GM12892 (cell line): ENCODE data around the gene OSBPL6.
"Not testable (repeated sequence)": the region's sequence is repeated elsewhere in the genome, so short reads cannot be mapped to it uniquely, and the experiment has no call there.

Experiments used
- DNase-seq: peaks from one replicate; pipeline ENCODE4 v3.0.0; 2011; ENCODE audit not compliant: insufficient read length
- FAIRE-seq: peaks from 2 replicates; lab custom pipeline; 2011; peaks lifted over from hg19 to GRCh38; lab: Jason Lieb, UNC
- POLR2A ChIP-seq: IDR thresholded peaks from 2 replicates; pipeline ENCODE4 v1.6.1; 2011; ENCODE audit warnings: low read depth, low read length, control low read depth
- POLR2AphosphoS5 ChIP-seq: IDR thresholded peaks from 2 replicates; pipeline ENCODE4 v1.6.1; 2011; ENCODE audit warnings: low read depth, low read length, control low read depth
- TAF1 ChIP-seq: IDR thresholded peaks from 2 replicates; pipeline ENCODE4 v1.6.1; 2011; ENCODE audit warnings: low read depth, mild to moderate bottlenecking, control low read depth, low read length, borderline replicate concordance

OSBPL6 gene

GRCh38 chr2:178327516-178327915 lies 133.2 kb downstream of the OSBPL6 start:
- DNase-seq (no peak), FAIRE-seq (no peak)
- TF ChIP-seq POLR2A (no peak), POLR2AphosphoS5 (no peak), TAF1 (no peak)

- DNase-seq (no peak), FAIRE-seq (no peak)
- TF ChIP-seq POLR2AphosphoS5 (no peak), POLR2A (no peak), TAF1 (no peak)
Observed at GRCh38 chr2:178328037-178328436, 133.7 kb downstream of the OSBPL6 start.

- DNase-seq: no peak
- TF ChIP-seq POLR2AphosphoS5 (no peak), POLR2A (no peak), TAF1 (no peak)
- no peak for FAIRE-seq
Observed at GRCh38 chr2:178330175-178331017, 136.1 kb downstream of the OSBPL6 start.

- no peak for FAIRE-seq
- TF ChIP-seq POLR2A: no peak
- TF ChIP-seq POLR2AphosphoS5: no peak
- TF ChIP-seq TAF1: no peak
- DNase-seq: no peak
Observed at GRCh38 chr2:178331474-178332432, 137.4 kb downstream of the OSBPL6 start.

GRCh38 chr2:178333851-178334250 lies 139.5 kb downstream of the OSBPL6 start:
- FAIRE-seq: no peak
- no peak for DNase-seq
- TF ChIP-seq POLR2A (no peak), POLR2AphosphoS5 (no peak), TAF1 (no peak)

GRCh38 chr2:178335230-178335629 lies 140.9 kb downstream of the OSBPL6 start:
- FAIRE-seq (no peak), DNase-seq (no peak)
- TF ChIP-seq TAF1: no peak
- TF ChIP-seq POLR2AphosphoS5: no peak
- no peak for TF ChIP-seq POLR2A

- no peak for DNase-seq
Observed at GRCh38 chr2:178344121-178344520, 149.8 kb downstream of the OSBPL6 start.

GRCh38 chr2:178345951-178346350 lies 151.6 kb downstream of the OSBPL6 start:
- TF ChIP-seq TAF1: no peak
- no peak for TF ChIP-seq POLR2A
- TF ChIP-seq POLR2AphosphoS5: no peak
- FAIRE-seq: no peak
- DNase-seq: no peak

More at GRCh38 chr2:178344121-178344520, 149.8 kb downstream of the OSBPL6 start:
- no peak for FAIRE-seq
- TF ChIP-seq TAF1 (no peak), POLR2AphosphoS5 (no peak), POLR2A (no peak)

- FAIRE-seq: no peak
- DNase-seq: no peak
- TF ChIP-seq POLR2AphosphoS5 (no peak), POLR2A (no peak), TAF1 (no peak)
Observed at GRCh38 chr2:178350051-178350450, 155.7 kb downstream of the OSBPL6 start.

- FAIRE-seq, DNase-seq: not testable (repeated sequence)
Observed at GRCh38 chr2:178357704-178358103, 163.4 kb downstream of the OSBPL6 start.

GRCh38 chr2:178359192-178359912 lies 165.0 kb downstream of the OSBPL6 start:
- TF ChIP-seq POLR2A (no peak), TAF1 (no peak), POLR2AphosphoS5 (no peak)
- FAIRE-seq (no peak), DNase-seq (no peak)
